Sigmoid colon (tissue), 4 donors: ENCODE data around the gene TMEM14B.

ENCODE experiments used
- EP300 ChIP-seq, 4 donors: sonication (generic); formaldehyde crosslinking; IDR thresholded peaks; one replicate each; pipeline ENCODE4 v1.6.1; 2017; ENCODE audit warnings: antibody characterized with exemption in 4 of 4
- POLR2A ChIP-seq, 2 donors: fragments of 450-650 bp; IDR thresholded peaks; one replicate each; pipeline ENCODE4 v1.6.1; 2016; ENCODE audit warnings: antibody characterized with exemption in 2 of 2, mild to moderate bottlenecking in 2 of 2, moderate library complexity in 2 of 2
- POLR2AphosphoS5 ChIP-seq, 4 donors: sonication (generic); formaldehyde crosslinking; IDR thresholded peaks; one replicate each; pipeline ENCODE4 v1.6.1; 2017; ENCODE audit warnings: antibody characterized with exemption in 4 of 4
- TF ChIP-seq, protein P1 (sequence below), 4 experiments: fragments of 450-650 bp in 3 of 4; fragments of 200-600 bp in 1 of 4; IDR thresholded peaks; one replicate each; pipeline ENCODE4 v1.5.1; 2016 to 2019; ENCODE audit warnings: antibody characterized with exemption in 4 of 4, mild to moderate bottlenecking in 3 of 4, moderate library complexity in 2 of 4

DNA sequence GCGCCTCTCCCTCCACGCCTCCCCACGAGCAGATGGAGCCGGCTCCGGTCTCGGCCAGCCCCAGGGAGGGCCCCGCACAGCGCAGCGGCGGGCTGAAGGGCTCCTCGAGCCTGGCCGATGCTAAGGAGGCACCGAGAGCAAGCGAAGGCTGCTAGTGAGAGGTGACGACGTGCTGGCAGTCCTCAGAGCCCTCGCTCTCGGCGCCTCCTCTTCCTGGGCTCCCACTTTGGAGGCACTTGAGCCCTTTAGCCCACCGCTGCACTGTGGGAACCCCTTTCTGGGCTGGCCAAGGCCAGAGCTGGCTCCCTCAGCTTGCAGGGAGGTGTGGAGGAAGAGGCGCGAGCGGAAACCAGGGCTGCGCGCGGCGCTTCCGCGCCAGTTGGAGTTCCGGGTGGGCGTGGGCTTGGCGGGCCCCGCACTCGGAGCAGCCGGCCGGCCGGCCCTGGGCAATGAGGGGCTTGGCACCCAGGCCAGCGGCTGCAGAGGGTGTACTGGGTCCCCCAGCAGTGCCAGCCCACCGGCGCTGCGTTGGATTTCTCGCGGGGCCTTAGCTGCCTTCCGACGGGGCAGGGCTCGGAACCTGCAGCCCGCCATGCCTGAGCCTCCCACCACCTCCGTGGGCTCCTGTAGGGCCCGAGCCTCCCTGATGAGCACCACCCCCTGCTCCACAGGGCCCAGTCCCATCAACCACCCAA, 27.2 kb upstream of the TMEM14B start:
- TF ChIP-seq POLR2A (IDR thresholded peaks at IDR 0.05): no peak
- TF ChIP-seq, protein P1, sequence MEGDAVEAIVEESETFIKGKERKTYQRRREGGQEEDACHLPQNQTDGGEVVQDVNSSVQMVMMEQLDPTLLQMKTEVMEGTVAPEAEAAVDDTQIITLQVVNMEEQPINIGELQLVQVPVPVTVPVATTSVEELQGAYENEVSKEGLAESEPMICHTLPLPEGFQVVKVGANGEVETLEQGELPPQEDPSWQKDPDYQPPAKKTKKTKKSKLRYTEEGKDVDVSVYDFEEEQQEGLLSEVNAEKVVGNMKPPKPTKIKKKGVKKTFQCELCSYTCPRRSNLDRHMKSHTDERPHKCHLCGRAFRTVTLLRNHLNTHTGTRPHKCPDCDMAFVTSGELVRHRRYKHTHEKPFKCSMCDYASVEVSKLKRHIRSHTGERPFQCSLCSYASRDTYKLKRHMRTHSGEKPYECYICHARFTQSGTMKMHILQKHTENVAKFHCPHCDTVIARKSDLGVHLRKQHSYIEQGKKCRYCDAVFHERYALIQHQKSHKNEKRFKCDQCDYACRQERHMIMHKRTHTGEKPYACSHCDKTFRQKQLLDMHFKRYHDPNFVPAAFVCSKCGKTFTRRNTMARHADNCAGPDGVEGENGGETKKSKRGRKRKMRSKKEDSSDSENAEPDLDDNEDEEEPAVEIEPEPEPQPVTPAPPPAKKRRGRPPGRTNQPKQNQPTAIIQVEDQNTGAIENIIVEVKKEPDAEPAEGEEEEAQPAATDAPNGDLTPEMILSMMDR (IDR thresholded peaks at IDR 0.05): no peak
- peak in 3 of 4 donors; percentile 27 to 50 (median 30) for TF ChIP-seq POLR2AphosphoS5 (IDR thresholded peaks at IDR 0.05)
- no peak for TF ChIP-seq EP300 (IDR thresholded peaks at IDR 0.05)
